GM21786 (cell line): Measurements from ENCODE around the gene MGAT5.
"Not testable (repeated sequence)": the region's sequence is repeated elsewhere in the genome, so short reads cannot be mapped to it uniquely, and the experiment has no call there.

ENCODE experiments used
- ATAC-seq: cut with Tn5 transposase; IDR thresholded peaks from one replicate; pipeline ENCODE4 v1.9.1; 2021; ENCODE audit not compliant: unreplicated experiment

Gene MGAT5

DNA sequence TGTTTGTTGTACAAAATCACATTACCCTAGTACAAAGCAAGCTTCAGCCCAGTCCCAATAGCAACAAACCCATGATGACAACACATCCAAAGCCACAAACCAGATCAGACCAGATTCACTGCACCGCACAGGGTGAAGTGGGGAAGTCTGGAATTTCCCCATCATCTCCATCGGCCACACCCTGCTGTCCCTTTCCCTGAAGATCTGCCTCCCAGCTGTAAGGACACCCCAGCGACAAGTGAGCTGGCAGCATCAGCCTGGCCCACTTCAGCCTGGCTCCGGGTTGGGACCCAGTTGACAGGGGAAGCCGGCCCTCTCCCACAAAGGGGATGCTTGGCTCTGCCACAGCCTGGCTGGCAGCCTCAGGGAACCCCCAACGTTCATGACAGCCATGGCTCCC is 207.6 kb downstream of the MGAT5 start:
- ATAC-seq, result no peak

DNA sequence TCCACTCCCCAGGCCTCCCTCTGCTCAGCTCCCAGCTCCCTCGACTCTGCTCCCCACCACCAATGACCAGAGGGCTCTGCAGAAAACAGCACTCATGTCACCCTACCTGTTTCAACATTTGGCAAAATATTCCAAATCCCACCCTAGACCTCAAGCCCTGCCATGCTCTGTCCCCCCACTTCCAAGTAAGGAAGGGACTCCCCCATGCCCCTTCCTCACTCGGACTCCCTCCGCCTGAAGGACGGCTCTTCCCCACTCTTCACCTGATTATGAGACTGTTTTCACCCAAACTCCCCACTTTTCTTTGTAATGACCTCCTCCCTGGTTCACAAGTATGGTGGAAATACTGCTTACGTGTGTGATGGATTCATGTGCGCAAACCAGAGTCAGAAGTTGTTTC is 208.4 kb downstream of the MGAT5 start:
- ATAC-seq, result no peak

GRCh38 chr2:134462791-134463698 is 209.2 kb downstream of the MGAT5 start:
- no peak for ATAC-seq

DNA sequence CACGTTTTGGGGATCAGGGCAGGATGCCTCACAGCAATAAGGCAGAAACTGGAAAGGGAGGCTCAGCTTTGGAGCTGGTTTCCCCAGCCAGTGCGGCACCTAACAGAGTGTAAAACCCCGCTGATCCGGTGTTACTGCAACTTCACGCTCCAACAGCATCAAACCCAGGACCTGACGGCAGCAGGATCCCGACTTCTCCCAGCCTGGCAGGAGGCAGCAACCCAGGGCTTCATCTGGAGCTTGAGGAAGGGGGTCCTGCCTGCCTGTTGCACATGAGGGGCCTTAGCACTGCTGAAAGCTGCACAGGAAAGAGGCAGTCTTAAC is 209.8 kb downstream of the MGAT5 start:
- no peak for ATAC-seq

DNA sequence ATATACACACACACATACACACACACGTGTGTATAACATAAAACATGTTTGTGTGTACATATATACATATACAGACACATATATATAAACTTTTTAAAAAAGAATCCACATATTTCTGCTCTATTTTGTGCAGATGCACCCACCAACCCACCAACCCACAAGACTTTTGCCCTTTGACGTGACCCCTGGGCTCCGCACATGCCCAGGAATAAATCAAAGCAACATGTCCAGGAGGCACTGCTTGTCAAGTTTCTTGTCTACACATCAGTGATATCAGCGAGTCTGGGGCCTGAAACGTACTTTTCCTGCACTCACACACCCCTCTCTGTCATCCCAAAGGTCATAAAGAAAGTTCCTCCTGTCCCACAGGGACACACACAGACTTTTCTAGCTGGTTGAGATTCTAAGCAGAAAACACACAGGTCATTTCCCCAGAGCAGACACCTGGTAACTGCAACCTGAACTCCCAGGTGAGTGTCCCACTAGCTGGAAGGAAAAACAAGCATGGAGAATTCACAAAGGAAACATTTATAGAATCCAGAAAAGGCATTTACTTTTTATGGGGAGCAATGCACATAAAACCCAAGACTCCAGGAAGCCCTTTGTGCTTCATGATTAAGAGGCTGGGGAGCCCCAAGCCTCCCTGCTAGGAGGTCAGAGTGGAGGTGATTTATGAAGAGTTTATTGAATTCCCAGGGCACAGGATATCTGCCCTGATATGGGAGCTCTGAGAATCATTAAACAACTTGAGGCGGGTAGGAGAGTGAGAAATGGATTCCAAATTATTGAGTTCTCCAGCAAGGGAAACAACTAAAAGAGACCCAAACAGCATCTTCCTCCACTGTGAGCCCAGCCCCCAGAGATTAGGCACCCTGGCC is 211.6 kb downstream of the MGAT5 start:
- no peak for ATAC-seq

DNA sequence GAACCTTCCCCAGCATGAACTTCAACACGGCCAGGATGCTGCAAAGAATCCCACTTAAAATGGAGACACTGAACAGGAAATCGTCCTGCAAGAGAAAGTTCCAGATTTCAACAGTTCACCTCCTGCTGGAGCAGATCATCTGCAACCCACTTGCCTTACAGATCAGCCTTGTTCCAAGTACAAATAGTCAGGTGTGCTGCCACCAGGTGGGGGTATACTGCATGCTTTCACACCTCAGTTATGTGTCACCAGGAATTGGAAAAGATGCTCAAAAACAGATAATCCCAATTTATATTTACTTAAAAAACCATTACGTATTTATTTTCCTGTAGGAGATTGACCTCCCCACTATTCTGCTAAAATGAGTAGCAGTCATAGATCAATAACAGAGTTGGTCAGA is 212.3 kb downstream of the MGAT5 start:
- no peak for ATAC-seq

- no peak for ATAC-seq
Measured at GRCh38 chr2:134468164-134468563, 214.3 kb downstream of the MGAT5 start.

GRCh38 chr2:134468776-134469175 is 214.9 kb downstream of the MGAT5 start:
- ATAC-seq, result no peak

- ATAC-seq, result no peak
Measured at GRCh38 chr2:134469516-134470115, 215.7 kb downstream of the MGAT5 start.

DNA sequence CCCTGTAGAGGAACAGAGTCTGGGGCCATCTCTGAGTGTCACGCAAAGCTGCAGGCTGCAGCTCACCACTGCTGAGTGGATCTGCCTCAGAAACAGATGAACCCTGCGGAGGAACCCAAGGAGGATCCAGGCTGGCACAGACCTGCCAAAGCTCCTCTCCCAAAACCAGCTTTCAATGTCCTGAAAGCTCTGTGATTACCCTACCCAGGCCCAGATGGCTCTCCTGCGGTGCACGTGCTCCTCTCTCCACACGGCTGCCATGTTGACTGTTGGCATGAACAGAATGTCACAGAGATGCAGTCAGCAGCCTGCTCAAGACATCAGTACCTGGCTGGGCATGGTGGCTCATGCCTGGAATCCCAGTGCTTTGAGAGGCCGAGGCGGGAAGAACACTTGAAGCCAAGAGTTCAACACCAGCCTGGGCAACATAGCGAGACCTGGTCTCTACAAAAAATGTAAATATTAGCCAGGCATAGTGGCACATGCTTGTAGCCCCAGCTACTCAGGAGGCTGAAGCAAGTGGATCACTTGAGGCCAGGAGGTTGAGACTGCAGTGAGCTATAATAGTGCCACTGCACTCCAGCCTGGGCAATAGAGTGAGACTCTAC is 216.8 kb downstream of the MGAT5 start:
- ATAC-seq, result no peak

GRCh38 chr2:134476982-134477381 is 223.1 kb downstream of the MGAT5 start:
- ATAC-seq, result not testable (repeated sequence)

- ATAC-seq, result no peak
Measured at GRCh38 chr2:134479696-134480330, 225.9 kb downstream of the MGAT5 start.

DNA sequence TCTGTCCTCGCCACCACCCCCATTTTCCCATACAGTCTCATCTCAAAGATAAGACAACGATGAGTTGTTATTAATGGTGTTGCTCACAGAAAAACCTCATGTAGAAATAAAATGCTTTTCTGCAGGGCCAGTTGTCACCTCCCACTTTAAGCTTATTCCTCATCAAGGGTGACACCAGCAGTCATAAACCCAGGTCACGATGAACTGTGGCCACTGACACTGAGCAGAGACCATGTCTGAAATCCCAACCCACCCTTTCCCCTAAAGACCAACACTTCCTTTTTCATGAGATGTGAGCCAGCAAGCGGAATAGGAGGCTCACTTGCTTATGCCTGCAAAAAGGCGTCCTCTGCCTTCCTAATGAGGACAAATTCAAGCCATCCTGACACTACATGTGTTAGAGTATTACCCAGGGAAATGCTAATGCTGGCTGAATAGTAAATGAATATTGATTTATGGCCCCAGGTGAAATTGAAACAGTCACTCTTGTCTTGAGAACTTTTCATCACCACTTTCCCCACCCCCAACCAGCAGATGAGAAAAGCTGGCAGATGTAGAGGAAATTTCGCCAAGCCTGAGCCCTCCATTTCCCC is 228.4 kb downstream of the MGAT5 start:
- no peak for ATAC-seq

DNA sequence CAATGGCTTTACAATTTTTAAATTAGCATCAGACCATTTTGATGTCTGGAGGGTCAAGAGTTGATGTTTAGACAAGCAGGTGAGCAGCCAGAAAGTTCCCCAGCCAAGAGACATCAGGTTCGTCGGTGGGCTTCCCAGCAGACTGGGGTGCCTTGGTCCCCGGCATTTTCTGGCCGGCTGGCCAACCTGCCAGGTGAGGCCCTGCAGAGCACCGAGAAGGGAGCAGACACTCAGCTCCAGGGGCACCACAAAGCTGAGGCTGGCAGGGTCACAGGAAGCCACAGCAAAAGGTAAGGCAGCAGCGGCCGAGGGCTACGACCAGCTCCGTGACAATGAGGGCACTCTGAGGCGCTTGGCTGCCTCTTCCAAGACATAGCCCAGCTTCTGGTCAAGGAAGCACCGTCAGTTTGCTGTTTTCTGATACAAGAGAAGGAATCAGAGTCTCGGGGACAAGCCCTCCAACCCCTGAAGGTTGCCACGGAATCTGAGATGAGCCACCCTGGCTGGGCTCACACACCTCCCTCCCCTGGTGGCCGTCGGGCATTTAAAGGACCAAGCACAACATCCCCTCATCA is 229.0 kb downstream of the MGAT5 start:
- no peak for ATAC-seq

DNA sequence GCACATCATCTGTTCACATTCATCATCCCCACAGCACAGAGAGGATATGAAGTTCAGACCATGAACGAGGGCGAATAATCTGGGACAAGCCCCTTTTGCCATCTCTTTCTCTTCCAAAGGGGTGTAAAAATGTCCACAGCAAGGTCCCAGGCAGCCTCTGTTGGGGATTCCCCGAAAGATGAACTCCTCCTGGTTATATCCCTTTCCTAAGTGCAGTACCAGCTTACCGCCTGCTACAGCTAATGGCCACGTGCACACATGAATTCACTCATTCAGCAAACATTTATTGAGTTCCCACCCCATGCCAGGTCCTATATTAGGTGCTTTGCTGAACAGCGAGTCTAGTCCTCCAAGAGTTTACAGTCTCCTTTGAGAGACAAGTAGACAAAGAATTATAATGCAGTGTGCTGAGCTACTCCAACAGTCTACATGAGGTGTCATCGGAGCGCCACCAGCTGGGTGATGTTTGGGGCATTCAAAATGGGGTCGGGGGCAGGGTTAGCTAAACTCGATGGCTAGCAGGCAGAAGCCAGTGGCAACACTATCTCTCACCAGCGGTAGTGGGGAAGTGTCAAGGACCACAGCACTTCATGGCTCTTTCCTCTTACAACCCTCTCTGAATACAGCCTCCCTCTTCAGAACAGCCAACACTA is 236.0 kb downstream of the MGAT5 start:
- ATAC-seq, result no peak

- no peak for ATAC-seq
Measured at GRCh38 chr2:134490559-134490958, 236.7 kb downstream of the MGAT5 start.

DNA sequence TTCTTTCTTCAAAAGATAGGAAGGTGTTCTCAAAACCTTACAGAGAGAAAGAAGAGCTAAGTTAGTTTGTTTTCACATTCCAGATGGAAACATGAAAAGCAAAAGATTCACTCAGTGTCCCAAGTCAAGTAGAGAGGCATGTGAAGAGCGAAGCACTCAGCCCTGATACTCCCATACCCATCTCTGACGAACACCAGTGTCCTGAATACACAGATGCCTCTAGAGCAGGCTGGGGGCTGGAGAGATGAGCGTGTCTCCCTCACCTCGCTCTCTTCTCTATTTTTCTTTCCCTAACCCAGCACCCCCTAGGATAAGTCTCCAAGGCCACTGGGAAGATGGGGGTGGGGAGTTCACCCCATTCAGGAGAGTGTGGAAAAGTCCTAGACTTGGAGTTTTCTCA is 237.2 kb downstream of the MGAT5 start:
- ATAC-seq, result no peak

DNA sequence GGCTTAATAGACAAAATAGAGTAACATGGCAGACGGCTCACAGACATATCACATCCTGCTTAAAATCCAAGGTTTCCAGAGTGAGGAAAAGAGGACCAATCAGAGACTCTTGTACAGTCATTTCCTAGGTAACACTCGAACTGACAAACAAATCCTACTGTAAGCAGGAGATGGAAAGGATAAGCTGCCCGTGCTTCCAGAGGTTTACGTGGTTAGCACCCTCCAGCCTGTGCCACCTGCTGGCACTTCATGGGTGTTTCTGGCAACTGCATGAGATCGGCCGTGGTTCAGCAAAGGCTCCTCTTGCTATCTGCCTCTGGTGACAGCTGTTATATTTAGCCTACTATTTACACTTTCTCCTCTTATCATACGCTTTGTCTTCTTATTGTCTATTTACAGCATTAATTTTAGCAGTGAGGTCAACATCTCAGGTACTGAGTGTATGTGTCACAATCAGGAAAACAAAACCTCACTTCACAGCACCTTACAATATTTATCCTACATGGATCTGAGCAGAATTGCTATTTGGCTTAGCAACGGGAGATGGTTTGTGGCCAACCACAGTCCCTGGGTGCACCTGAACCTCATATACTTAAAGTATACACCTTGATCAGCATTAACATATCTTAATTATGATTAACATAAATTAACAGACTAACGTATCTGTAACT is 238.0 kb downstream of the MGAT5 start:
- ATAC-seq, result no peak

DNA sequence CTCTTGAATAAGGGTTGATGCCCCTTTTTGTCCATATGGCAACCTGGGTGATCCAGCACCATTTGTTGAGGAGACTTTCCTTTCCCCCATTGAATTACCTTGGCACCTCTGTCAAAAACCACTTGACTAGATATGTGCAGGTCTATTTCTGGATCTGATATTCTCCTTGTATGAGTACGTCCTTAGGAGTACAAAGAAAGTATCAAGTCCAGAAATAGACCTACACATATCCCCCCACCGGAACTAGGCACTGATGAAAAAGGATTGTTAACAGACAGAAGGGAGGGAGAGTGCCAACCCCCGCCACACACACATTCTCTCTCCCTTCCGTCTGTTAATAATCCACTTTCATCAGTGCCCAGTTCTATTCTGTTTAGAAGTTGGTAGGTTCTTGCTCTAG is 239.9 kb downstream of the MGAT5 start:
- ATAC-seq, result no peak
